Liver (tissue), 3 donors: ENCODE results near the gene FOXO6.

Experiments
- EGR1 ChIP-seq, 2 donors: IDR thresholded peaks; 2 replicates each; pipeline ENCODE4 v1.6.1; 2016 to 2018; ENCODE audit warnings: antibody characterized with exemption in 2 of 2, low read depth in 2 of 2
- JUND ChIP-seq, 2 donors: IDR thresholded peaks; 2 replicates each; pipeline ENCODE4 v1.6.1; 2016; ENCODE audit warnings: antibody characterized with exemption in 2 of 2
- RXRA ChIP-seq, 2 donors: IDR thresholded peaks; 2 replicates each; pipeline ENCODE4 v1.6.1; 2017 to 2018; ENCODE audit warnings: antibody characterized with exemption in 2 of 2, mild to moderate bottlenecking in 1 of 2
- SP1 ChIP-seq: IDR thresholded peaks from 2 replicates; pipeline ENCODE4 v1.6.1; 2018; ENCODE audit warnings: antibody characterized with exemption, mild to moderate bottlenecking
- YY1 ChIP-seq: IDR thresholded peaks from 2 replicates; pipeline ENCODE4 v1.6.1; 2016; ENCODE audit warnings: antibody characterized with exemption, mild to moderate bottlenecking
- TF ChIP-seq, protein P1 (sequence below): fragments of 150-350 bp; IDR thresholded peaks from 2 replicates; pipeline ENCODE4 v1.5.1; 2017; ENCODE audit warnings: improper control_type of control experiment, low read depth, low read length; ENCODE audit not compliant: missing input control
- TF ChIP-seq, protein P2 (sequence below): IDR thresholded peaks from 2 replicates; pipeline ENCODE4 v1.6.1; 2016; ENCODE audit warnings: antibody characterized with exemption
- TF ChIP-seq, protein P3 (sequence below): IDR thresholded peaks from 2 replicates; pipeline ENCODE4 v1.6.1; 2016; ENCODE audit warnings: antibody characterized with exemption
- TF ChIP-seq, protein P4 (sequence below): IDR thresholded peaks from 2 replicates; pipeline ENCODE4 v1.6.1; 2016; ENCODE audit warnings: antibody characterized with exemption, mild to moderate bottlenecking
- donor health status: healthy.
- donor health status: healthy.

DNA sequence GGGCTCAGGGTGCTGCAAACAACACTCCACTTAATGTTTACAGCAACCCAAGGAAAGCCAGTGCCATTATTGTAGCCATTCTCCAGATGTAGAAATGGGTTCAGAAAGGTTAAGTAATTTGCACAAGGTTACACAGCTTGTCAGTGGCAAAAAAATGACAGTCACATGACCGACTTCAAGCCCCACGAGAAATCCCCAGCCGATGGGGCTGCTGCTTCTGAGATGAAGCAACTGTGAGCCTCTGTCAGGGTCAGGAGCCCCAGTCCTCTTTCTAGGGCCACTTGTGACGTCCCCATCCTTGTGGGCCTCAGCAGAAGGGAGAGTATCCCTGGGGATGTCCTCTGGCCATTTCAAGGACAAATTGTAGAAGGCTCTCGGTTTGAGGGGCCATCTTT lies 68.4 kb downstream of the FOXO6 start:
- TF ChIP-seq, protein P1, sequence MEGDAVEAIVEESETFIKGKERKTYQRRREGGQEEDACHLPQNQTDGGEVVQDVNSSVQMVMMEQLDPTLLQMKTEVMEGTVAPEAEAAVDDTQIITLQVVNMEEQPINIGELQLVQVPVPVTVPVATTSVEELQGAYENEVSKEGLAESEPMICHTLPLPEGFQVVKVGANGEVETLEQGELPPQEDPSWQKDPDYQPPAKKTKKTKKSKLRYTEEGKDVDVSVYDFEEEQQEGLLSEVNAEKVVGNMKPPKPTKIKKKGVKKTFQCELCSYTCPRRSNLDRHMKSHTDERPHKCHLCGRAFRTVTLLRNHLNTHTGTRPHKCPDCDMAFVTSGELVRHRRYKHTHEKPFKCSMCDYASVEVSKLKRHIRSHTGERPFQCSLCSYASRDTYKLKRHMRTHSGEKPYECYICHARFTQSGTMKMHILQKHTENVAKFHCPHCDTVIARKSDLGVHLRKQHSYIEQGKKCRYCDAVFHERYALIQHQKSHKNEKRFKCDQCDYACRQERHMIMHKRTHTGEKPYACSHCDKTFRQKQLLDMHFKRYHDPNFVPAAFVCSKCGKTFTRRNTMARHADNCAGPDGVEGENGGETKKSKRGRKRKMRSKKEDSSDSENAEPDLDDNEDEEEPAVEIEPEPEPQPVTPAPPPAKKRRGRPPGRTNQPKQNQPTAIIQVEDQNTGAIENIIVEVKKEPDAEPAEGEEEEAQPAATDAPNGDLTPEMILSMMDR = no peak
- TF ChIP-seq JUND (IDR thresholded peaks at IDR 0.05) = no peak
- TF ChIP-seq YY1 = no peak
- TF ChIP-seq SP1 = no peak
- TF ChIP-seq, protein P2, sequence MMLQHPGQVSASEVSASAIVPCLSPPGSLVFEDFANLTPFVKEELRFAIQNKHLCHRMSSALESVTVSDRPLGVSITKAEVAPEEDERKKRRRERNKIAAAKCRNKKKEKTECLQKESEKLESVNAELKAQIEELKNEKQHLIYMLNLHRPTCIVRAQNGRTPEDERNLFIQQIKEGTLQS = no peak
- TF ChIP-seq EGR1 (IDR thresholded peaks at IDR 0.05; ENCODE audit: low read depth in 2 of 2) = no peak
- no peak for TF ChIP-seq RXRA (IDR thresholded peaks at IDR 0.05)
- TF ChIP-seq, protein P3, sequence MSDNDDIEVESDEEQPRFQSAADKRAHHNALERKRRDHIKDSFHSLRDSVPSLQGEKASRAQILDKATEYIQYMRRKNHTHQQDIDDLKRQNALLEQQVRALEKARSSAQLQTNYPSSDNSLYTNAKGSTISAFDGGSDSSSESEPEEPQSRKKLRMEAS = no peak
- TF ChIP-seq, protein P4, sequence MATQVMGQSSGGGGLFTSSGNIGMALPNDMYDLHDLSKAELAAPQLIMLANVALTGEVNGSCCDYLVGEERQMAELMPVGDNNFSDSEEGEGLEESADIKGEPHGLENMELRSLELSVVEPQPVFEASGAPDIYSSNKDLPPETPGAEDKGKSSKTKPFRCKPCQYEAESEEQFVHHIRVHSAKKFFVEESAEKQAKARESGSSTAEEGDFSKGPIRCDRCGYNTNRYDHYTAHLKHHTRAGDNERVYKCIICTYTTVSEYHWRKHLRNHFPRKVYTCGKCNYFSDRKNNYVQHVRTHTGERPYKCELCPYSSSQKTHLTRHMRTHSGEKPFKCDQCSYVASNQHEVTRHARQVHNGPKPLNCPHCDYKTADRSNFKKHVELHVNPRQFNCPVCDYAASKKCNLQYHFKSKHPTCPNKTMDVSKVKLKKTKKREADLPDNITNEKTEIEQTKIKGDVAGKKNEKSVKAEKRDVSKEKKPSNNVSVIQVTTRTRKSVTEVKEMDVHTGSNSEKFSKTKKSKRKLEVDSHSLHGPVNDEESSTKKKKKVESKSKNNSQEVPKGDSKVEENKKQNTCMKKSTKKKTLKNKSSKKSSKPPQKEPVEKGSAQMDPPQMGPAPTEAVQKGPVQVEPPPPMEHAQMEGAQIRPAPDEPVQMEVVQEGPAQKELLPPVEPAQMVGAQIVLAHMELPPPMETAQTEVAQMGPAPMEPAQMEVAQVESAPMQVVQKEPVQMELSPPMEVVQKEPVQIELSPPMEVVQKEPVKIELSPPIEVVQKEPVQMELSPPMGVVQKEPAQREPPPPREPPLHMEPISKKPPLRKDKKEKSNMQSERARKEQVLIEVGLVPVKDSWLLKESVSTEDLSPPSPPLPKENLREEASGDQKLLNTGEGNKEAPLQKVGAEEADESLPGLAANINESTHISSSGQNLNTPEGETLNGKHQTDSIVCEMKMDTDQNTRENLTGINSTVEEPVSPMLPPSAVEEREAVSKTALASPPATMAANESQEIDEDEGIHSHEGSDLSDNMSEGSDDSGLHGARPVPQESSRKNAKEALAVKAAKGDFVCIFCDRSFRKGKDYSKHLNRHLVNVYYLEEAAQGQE = no peak
